HG03432 (cell line): Measurements from ENCODE around the gene NPEPL1.
"Not testable (repeated sequence)": the region's sequence is repeated elsewhere in the genome, so short reads cannot be mapped to it uniquely, and the experiment has no call there.

Source experiments
- ATAC-seq: cut with Tn5 transposase; IDR thresholded peaks from one replicate; pipeline ENCODE4 v1.9.1; 2021; ENCODE audit warnings: mild to moderate bottlenecking, moderate library complexity; ENCODE audit not compliant: unreplicated experiment

Gene NPEPL1

DNA sequence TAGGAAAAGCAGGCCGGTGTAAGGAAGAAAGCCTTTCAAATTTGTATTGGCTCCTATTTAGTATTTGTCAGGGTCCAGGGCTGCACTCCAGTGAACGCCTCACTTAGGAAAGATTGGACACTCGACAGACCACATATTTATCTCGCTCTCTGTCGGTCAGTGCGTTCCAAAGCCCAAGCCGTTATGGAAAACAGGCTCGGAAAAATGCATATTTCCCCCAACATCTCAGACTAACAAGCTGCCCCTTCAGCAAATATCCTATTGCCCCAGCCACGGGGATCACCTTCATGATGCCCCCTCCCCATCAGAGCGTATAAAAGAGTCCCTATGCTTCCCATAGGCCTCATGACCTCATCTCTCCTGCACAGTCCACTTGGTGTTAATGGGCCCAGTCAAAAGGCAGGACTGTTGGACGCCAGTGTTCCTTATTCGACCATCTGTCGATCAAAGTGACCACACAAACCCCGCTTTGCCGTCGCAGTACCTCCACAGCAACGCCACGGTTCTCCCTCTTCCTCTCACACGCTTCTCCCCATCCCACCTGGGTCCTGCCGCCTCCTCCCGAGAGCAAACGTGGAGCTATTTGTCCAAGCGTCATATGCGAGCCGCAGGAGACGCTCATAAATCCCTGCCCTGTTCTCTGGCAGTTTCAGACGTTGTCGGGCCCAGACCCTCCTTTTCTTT is 63.3 kb downstream of the NPEPL1 start:
- ATAC-seq, result no peak

DNA sequence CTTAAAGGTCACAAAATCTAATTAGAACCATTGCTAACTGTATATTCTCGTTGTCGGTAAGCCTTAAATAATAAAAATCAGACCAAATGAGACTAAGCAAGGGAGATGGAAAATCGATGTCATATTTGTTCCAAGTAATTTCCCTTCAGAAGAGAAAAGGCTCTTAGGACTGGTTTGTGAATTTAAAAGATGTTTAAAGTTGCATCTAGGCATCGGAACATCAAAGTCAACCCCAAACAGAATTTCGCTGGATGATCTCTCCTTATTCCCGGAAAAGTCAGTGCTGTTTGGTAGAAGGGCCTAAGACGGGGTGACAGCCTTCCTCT is 63.8 kb downstream of the NPEPL1 start:
- no peak for ATAC-seq

- ATAC-seq, result not testable (repeated sequence)
These were observed 65.0 kb downstream of the NPEPL1 start for GRCh38 chr20:58757647-58758046.

- no peak for ATAC-seq
These were observed 67.3 kb downstream of the NPEPL1 start for GRCh38 chr20:58759947-58760346.

- ATAC-seq, result no peak
These were observed 68.3 kb downstream of the NPEPL1 start for GRCh38 chr20:58760856-58761255.

GRCh38 chr20:58762120-58762519 is 69.5 kb downstream of the NPEPL1 start:
- ATAC-seq, result no peak

DNA sequence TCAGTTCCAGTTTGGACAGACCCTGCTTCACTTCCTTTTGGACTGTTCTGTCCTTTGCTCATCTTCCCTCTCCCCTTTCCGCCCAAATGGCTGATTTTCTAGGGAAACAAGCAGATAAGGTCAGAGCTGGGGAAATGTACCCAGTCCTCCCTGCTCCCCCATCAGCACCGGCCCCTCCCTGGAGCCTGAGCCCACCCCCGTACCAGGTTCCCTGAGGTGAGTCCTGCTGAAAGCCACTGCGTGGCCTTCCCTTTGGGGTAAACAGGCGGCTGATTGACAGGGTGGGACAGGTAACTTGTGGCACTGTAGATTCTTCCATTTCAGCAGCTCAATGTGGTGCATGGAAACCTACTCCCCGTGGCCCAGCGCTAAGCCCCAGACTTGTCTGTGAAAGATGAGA is 70.5 kb downstream of the NPEPL1 start:
- no peak for ATAC-seq
